ENCODE measurements around the gene DPY19L2.
A peak's percentile ranks its signal among the peaks of the same experiment; 100 is the strongest.
"Not testable (repeated sequence)": the region's sequence is repeated elsewhere in the genome, so short reads cannot be mapped to it uniquely, and the experiment has no call there.

The DPY19L2 gene

DNA sequence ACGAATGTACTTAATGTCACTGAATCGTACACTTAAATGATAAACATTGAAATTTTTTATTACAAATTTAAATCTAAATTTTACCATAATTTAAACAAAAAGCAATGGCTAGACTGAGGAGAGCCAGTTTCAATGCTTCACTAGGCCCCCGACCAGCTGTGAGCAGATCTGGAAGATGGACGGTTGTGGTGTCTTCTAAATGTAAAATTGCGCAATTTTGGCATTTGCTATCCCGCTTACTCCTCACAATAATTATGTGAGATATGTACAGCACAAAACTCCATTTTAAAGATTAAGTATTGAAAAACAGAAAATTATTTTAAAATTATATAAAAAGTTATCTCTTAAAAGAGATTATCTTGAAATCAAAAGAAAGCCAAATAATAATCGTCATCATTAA is 5.3 kb downstream of the DPY19L2 start:
- DNase-seq (ENCODE audit: low read depth): not testable (repeated sequence)

- not testable (repeated sequence) for DNase-seq (ENCODE audit: low read depth)
These were observed 9.8 kb downstream of the DPY19L2 start for GRCh38 chr12:63658501-63658900.

- not testable (repeated sequence) for DNase-seq (ENCODE audit: low read depth)
These were observed 11.9 kb downstream of the DPY19L2 start for GRCh38 chr12:63656407-63656806.

DNA sequence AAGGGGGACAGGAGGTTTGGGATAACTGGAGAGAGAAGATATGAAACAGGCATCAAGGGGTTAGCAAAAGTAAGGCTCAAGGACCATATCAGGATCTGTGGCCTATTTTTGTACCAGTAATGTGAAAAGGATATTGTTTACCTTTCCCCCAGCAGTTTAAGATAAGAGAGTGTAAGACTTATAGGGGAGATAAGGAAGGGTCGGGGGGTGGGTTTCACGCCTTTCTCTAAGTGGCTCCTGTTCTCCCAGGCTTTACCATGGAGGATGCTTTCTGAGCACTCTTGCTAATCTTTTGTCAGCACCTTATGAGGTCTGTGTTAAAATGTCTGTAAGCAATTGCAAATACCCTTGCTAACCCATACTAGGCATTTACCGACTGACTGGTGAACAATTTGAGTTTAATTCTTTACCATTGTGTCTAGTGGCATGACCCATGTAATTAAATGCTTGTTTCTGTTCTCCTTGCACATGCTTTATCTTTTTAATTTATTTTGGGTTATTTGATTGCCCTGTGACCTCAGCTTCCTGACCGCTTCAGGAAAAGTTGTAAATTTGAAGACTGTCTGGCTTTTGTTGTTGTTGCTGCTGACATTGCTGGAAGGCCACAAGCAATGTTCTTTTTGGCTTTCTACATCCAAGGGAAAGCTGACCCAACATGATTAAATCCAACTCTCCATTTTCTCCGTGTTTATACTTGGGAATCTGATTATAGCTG is 12.6 kb downstream of the DPY19L2 start:
- DNase-seq (ENCODE audit: low read depth): not testable (repeated sequence)

DNA sequence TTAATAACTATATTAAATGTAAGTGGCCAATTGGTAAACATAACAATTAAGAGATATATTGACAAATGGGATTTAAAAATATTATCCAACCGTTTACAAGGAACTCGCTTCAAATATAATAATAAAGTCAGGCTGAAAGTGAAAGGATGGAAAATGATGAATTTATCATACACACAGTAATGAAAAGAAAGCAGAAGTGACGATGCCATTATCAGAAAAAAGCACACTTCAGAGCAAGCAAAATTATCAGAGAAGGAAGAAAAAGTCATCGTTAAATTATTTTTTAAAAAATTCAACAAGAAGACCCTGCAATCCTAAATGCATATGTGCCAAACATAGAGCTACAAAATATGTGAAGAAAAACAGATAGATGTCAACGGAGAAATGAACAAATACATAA is 13.8 kb downstream of the DPY19L2 start:
- not testable (repeated sequence) for DNase-seq (ENCODE audit: low read depth)

GRCh38 chr12:63649517-63649916 is 18.8 kb downstream of the DPY19L2 start:
- not testable (repeated sequence) for DNase-seq (ENCODE audit: low read depth)

GRCh38 chr12:63643381-63644140 is 24.7 kb downstream of the DPY19L2 start:
- peak; percentile 4 for DNase-seq (ENCODE audit: low read depth)

DNA sequence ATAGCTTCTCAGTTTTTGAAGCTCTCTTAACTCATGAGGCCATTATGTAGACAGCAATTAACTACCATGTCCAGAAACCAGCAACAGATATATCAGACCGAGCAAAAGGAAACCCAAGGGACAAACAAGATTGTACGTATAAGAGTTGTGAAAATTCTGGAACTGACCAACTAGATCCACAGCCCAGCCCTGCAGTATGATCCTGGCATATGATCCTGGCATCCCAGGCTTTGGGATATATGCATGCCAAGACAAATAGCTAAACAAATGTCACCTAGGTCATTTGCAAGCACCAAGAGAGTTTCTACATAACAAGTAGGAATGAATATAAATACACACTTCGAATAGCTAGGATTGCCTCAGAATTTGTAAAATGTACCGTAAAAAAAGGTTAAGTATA is 44.0 kb downstream of the DPY19L2 start:
- not testable (repeated sequence) for DNase-seq (ENCODE audit: low read depth)

DNA sequence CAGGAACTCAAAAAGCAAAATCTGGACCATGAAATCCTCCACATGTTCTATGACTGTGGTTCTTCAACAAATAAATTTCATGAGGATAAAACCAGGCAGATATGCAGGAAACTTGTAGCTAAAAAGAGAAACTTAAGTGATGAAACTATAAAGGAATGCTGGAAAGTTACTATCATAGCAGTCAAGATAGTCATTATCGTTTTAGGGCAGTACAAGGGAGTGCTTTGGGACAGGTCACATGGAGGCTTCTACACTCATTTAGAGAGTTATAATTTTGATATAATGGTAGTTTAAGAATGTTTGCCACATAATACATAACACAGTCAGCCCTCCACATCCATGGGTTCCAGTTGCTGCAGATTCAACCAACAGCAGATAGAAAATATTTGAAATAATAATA is 52.7 kb downstream of the DPY19L2 start:
- DNase-seq (ENCODE audit: low read depth): not testable (repeated sequence)

DNA sequence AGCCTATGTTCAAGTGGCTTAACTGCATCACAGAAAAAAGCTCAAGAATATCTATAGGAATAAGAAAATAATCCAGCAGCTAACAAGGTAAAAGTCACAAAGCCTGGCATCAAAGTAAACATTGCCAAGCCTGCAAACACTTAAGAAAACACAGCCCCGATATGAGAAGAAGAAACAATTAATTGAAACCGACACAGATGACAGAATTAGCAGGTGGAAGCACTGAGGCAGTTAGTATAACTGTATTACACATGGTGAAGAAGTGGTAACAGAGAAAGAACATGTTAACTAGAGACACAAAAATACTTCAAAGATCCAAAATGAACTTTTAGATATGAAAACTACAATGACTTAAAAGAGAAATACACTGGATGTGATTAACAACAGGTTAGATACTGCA is 57.0 kb downstream of the DPY19L2 start:
- DNase-seq (ENCODE audit: low read depth): not testable (repeated sequence)

DNA sequence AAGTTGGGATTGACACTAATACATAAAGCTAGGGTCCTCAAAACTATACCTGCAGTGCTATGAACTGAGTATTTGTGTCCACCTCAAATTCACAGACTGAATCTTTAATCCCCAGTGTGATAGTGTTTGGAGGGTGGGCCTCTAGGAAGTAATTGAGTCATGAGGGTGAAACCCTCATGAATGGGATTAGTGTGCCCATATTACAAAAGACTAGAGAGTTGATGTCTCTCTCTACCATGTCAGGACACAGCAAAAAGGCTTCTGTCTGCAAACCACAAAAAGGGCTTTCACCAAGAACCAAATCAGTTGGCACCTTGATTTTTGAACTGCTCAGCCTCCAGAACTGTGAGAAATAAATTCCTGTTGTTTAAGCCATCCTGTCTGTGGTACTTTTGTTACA is 59.0 kb downstream of the DPY19L2 start:
- not testable (repeated sequence) for DNase-seq (ENCODE audit: low read depth)

- not testable (repeated sequence) for DNase-seq (ENCODE audit: low read depth)
These were observed 63.3 kb downstream of the DPY19L2 start for GRCh38 chr12:63604985-63605384.

- not testable (repeated sequence) for DNase-seq (ENCODE audit: low read depth)
These were observed 73.5 kb downstream of the DPY19L2 start for GRCh38 chr12:63594828-63595227.

- not testable (repeated sequence) for DNase-seq (ENCODE audit: low read depth)
These were observed 83.9 kb downstream of the DPY19L2 start for GRCh38 chr12:63584426-63584825.

- DNase-seq (ENCODE audit: low read depth): not testable (repeated sequence)
These were observed 85.0 kb downstream of the DPY19L2 start for GRCh38 chr12:63583289-63583688.

- DNase-seq (ENCODE audit: low read depth): not testable (repeated sequence)
These were observed 90.7 kb downstream of the DPY19L2 start for GRCh38 chr12:63577631-63578030.

DNA sequence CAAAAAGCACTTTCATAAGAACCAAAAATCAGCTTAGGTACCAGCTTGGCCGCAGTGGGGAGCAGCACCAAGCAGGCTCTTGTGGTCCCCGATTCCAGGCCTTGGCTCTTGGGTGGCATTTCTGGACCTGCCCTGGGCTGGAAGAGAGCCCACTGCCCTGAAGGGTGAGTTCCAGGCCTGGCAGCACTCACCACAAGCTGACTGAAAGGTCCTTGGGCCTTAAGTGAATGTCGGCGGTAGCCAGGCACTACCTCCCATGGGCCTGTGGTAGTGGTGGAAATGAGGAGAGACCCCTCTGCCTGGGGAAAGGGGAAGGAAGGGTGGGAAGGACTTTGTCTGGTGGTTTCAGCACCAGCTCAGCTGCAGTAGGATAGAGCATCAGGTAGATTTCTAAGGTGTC is 96.3 kb downstream of the DPY19L2 start:
- DNase-seq (ENCODE audit: low read depth): not testable (repeated sequence)

- not testable (repeated sequence) for DNase-seq (ENCODE audit: low read depth)
These were observed 109.8 kb downstream of the DPY19L2 start for GRCh38 chr12:63558445-63558844.

DNA sequence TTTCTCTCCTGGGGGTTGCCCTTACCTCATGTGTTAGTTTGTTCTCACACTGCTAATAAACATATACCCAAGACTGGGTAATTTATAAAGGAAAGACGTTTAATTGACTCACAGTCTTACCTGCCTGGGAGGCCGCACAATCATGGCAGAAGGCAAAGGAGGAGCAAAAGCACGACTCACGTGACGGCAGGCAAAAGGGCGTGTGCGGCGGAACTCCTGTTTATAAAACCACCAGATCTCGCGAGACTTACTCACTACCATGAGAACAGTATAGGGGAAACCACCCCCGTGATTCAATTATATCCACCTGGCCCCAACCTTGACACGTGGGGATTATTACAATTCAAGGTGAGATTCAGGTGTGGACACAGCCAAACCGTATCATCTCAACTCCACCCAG is 116.9 kb downstream of the DPY19L2 start:
- not testable (repeated sequence) for DNase-seq (ENCODE audit: low read depth)

GRCh38 chr12:63549034-63549433 is 119.3 kb downstream of the DPY19L2 start:
- DNase-seq (ENCODE audit: low read depth): not testable (repeated sequence)

DNA sequence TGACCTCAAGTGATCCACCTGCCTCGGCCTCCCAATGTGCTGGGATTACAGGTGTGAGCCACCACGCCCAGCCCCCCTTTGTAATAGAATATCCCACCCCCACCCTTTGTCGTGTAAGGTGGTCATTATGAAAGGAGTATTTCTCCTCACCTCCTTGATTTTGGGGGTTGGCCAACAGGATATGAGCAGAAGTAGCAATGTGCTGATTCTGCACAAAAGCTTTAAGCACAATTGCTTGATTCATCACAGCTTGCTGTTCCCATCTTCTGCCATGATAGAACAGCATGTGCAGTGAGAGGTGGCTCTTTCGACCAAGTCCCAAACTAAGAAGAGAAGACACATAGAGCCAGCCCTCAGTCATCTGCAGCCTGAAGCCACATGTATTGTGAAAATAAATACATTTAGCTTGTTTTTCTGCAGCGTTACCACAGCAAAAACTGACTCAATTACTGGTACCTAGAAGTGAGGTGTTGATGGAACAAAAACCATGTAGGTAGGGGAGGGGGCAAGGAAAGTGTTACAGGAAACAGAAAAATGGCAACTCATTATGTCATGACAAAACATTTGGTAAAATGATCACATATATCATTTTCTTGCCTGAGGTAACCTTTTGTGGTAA is 122.9 kb downstream of the DPY19L2 start:
- DNase-seq (ENCODE audit: low read depth): not testable (repeated sequence)

GRCh38 chr12:63538656-63539055 is 129.6 kb downstream of the DPY19L2 start:
- DNase-seq (ENCODE audit: low read depth): not testable (repeated sequence)

- not testable (repeated sequence) for DNase-seq (ENCODE audit: low read depth)
These were observed 130.5 kb downstream of the DPY19L2 start for GRCh38 chr12:63537838-63538237.
